ENCODE data around the gene NECTIN1. TPM values are rescaled to one million over a fixed set of nuclear protein-coding genes. Genes with fewer than 3 reads are reported as not detected.

Gene NECTIN1
- total RNA-seq, 2 experiments from 2014 or later, result 3.2 to 4.3 TPM

GRCh38 chr11:119663279-119663678, 65.7 kb downstream of the NECTIN1 start:
- ChIA-PET CTCF (no interaction called here), POLR2A (no interaction called here)

- ChIA-PET POLR2A (no interaction called here), CTCF (no interaction called here)
Measured at GRCh38 chr11:119661226-119661625, 67.8 kb downstream of the NECTIN1 start.

- ChIA-PET CTCF (no interaction called here), POLR2A (no interaction called here)
Measured at GRCh38 chr11:119659971-119660723, 68.9 kb downstream of the NECTIN1 start.

GRCh38 chr11:119652907-119653659, 75.9 kb downstream of the NECTIN1 start:
- CTCF ChIA-PET, result no interaction called here
- POLR2A ChIA-PET, result no interaction called here

GRCh38 chr11:119651802-119652584, 77.0 kb downstream of the NECTIN1 start:
- ChIA-PET POLR2A (no interaction called here), CTCF (no interaction called here)

- CTCF ChIA-PET, result interaction anchor here (0.9 kb wide), 1 partner anchor 8 kb away, joined by 3 read pairs; no protein-coding TSS in a partner anchor
- POLR2A ChIA-PET, result no interaction called here
Measured at GRCh38 chr11:119650251-119650650, 78.7 kb downstream of the NECTIN1 start.

GRCh38 chr11:119647254-119647653, 81.7 kb downstream of the NECTIN1 start:
- ChIA-PET POLR2A (no interaction called here), CTCF (no interaction called here)

- POLR2A ChIA-PET, result no interaction called here
- CTCF ChIA-PET, result no interaction called here
Measured at GRCh38 chr11:119645018-119645417, 84.0 kb downstream of the NECTIN1 start.

- ChIA-PET CTCF (no interaction called here), POLR2A (no interaction called here)
Measured at GRCh38 chr11:119644502-119644901, 84.5 kb downstream of the NECTIN1 start.

GRCh38 chr11:119643876-119644225, 85.1 kb downstream of the NECTIN1 start:
- ChIA-PET CTCF (interaction anchor here (0.7 kb wide), 1 partner anchor 90 kb away, joined by 3 read pairs; no protein-coding TSS in a partner anchor), POLR2A (no interaction called here)

GRCh38 chr11:119643212-119643875, 85.7 kb downstream of the NECTIN1 start:
- POLR2A ChIA-PET, result no interaction called here
- CTCF ChIA-PET, result interaction anchor here (0.7 kb wide), 1 partner anchor 90 kb away, joined by 3 read pairs; no protein-coding TSS in a partner anchor

GRCh38 chr11:119641983-119642745, 86.8 kb downstream of the NECTIN1 start:
- CTCF ChIA-PET, result interaction anchor here (0.6 to 1.3 kb wide), 3 partner anchors 8 to 476 kb away, joined by 3 to 6 read pairs (median 3); partner anchors contain the start of gene NECTIN1
- POLR2A ChIA-PET, result no interaction called here

GRCh38 chr11:119640541-119640940, 88.5 kb downstream of the NECTIN1 start:
- CTCF ChIA-PET, result interaction anchor here (1.5 kb wide), 1 partner anchor 88 kb away, joined by 3 read pairs; the partner anchor contains the start of gene NECTIN1

GRCh38 chr11:119639642-119640205, 89.3 kb downstream of the NECTIN1 start:
- ChIA-PET CTCF (interaction anchor here (1.5 kb wide), 1 partner anchor 89 kb away, joined by 3 read pairs; the partner anchor contains the start of gene NECTIN1), POLR2A (no interaction called here)

More at GRCh38 chr11:119640541-119640940, 88.5 kb downstream of the NECTIN1 start:
- POLR2A ChIA-PET, result no interaction called here

GRCh38 chr11:119638851-119639250, 90.1 kb downstream of the NECTIN1 start:
- POLR2A ChIA-PET, result no interaction called here
- CTCF ChIA-PET, result no interaction called here

- POLR2A ChIA-PET, result no interaction called here
- CTCF ChIA-PET, result no interaction called here
Measured at GRCh38 chr11:119637481-119637880, 91.5 kb downstream of the NECTIN1 start.

GRCh38 chr11:119635776-119636175, 93.2 kb downstream of the NECTIN1 start:
- ChIA-PET POLR2A (no interaction called here), CTCF (interaction anchor here (1.6 kb wide), 1 partner anchor 12 kb away, joined by 6 read pairs; no protein-coding TSS in a partner anchor)

GRCh38 chr11:119635041-119635740, 93.8 kb downstream of the NECTIN1 start:
- ChIA-PET POLR2A (no interaction called here), CTCF (interaction anchor here (1.6 kb wide), 1 partner anchor 11 kb away, joined by 6 read pairs; no protein-coding TSS in a partner anchor)
